CD8-positive, alpha-beta memory T cell (primary cell): ENCODE data around the gene MARK1. TPM values are rescaled to one million over a fixed set of nuclear protein-coding genes. Genes with fewer than 3 reads are reported as not detected.

Source experiments
- CTCF ChIA-PET: fragments of 350-600 bp; sonication (Branson Sonifier 250); formaldehyde crosslinking; loops from one replicate; lab custom pipeline; 2021; ENCODE audit warnings: antibody characterized with exemption; lab: Charles Lee
- POLR2A ChIA-PET: fragments of 350-600 bp; sonication (Branson Sonifier 250); formaldehyde crosslinking; loops from one replicate; lab custom pipeline; 2021; ENCODE audit warnings: antibody characterized with exemption; lab: Charles Lee
- DNase-seq, 5 donors: peaks; one replicate each; pipeline versions ENCODE4 v3.0.0 to v3.0.0-alpha.2; 2020 to 2022; ENCODE audit warnings: mixed read lengths in 1 of 5
- H3K27ac ChIP-seq: one replicate; pipeline ENCODE4 v1.7.0; 2013; ENCODE audit warnings: low read depth, mild to moderate bottlenecking, low read length, moderate library complexity
- H3K27me3 ChIP-seq: 2 replicates; pipeline ENCODE4 v1.7.0; 2013; ENCODE audit warnings: low read length, mild to moderate bottlenecking; ENCODE audit not compliant: insufficient read depth, poor library complexity, severe bottlenecking
- H3K36me3 ChIP-seq: 2 replicates; pipeline ENCODE4 v1.7.0; 2013; ENCODE audit warnings: mild to moderate bottlenecking, low read length, moderate library complexity; ENCODE audit not compliant: insufficient read depth
- H3K4me1 ChIP-seq: 2 replicates; pipeline ENCODE4 v1.7.0; 2013; ENCODE audit warnings: mild to moderate bottlenecking, low read length, moderate library complexity; ENCODE audit not compliant: insufficient read depth
- H3K4me3 ChIP-seq: 2 replicates; pipeline ENCODE4 v1.7.0; 2013; ENCODE audit warnings: mild to moderate bottlenecking, low read length
- H3K9me3 ChIP-seq: 2 replicates; pipeline ENCODE4 v1.7.0; 2013; ENCODE audit warnings: mild to moderate bottlenecking, low read length
- H3K27ac Mint-ChIP-seq, 8 donors: one replicate each; pipeline ENCODE4 v1.8.0; 2020 to 2021; ENCODE audit warnings: mixed read lengths in 8 of 8, mild to moderate bottlenecking in 6 of 8, inconsistent platforms in 3 of 8, moderate library complexity in 3 of 8
- H3K27me3 Mint-ChIP-seq, 2 donors: one replicate each; pipeline ENCODE4 v1.8.0; 2020 to 2021; ENCODE audit warnings: mixed read lengths in 2 of 2, mild to moderate bottlenecking in 1 of 2, moderate library complexity in 1 of 2
- H3K36me3 Mint-ChIP-seq, 3 donors: one replicate each; pipeline ENCODE4 v1.8.0; 2020 to 2021; ENCODE audit warnings: mixed read lengths in 3 of 3, inconsistent platforms in 1 of 3, mild to moderate bottlenecking in 1 of 3
- H3K4me1 Mint-ChIP-seq, 3 donors: one replicate each; pipeline ENCODE4 v1.8.0; 2020 to 2021; ENCODE audit warnings: mixed read lengths in 3 of 3, inconsistent platforms in 1 of 3, mild to moderate bottlenecking in 1 of 3
- H3K4me3 Mint-ChIP-seq, 7 donors: one replicate each; pipeline ENCODE4 v1.8.0; 2020 to 2021; ENCODE audit warnings: mixed read lengths in 7 of 7, mild to moderate bottlenecking in 6 of 7, moderate library complexity in 4 of 7, inconsistent platforms in 2 of 7
- H3K9me3 Mint-ChIP-seq, 5 donors: one replicate each; pipeline ENCODE4 v1.8.0; 2020 to 2022; ENCODE audit warnings: mixed read lengths in 5 of 5, mild to moderate bottlenecking in 3 of 5, moderate library complexity in 2 of 5, inconsistent platforms in 1 of 5
- polyA plus RNA-seq: library from polyadenylated mRNA; unstranded; fragments of 300-500 nt; fragmentation: Illumina TruSeq; gene quantifications from one replicate; pipeline ENCODE4 v1.2.3, GENCODE V29; 2021
- total RNA-seq, 2 experiments: library from RNA; stranded (reverse); gene quantifications; one replicate each; pipeline ENCODE4 v1.2.3, GENCODE V29; 2021

MARK1 gene
- total and polyA plus RNA-seq, 3 experiments from 2014 or later, result 0.09 TPM; not detected in 2

DNA sequence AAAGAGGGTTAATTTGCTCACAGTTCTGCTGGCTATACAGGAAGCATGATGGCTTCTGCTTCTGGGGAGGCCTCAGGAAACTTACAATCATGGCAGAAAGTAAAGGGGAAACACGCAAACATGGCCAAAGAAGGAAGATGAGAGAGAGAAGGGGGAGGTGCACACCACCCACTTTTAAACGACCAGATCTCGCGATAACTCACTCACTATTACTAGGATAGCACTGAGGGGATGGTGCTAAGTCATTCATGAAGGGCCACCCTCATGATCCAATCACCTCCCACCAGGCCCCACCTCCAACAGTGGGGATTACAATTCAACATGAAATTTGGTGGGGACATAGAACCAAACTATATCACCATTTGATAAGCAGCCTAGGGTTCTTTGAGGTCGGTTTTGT is 159.9 kb downstream of the MARK1 start:
- POLR2A ChIA-PET, result no interaction called here
- Mint-ChIP-seq H3K4me1 (peaks cover 5 to 13% (median 5%) of the 10 kb centered on the region in 3 donors), H3K36me3 (no peaks in the 10 kb centered on the region), H3K27ac (no peak overlapping the region), H3K4me3 (no peak overlapping the region), H3K27me3 (peaks cover 5 to 16% of the 10 kb centered on the region in 2 donors), H3K9me3 (peaks cover 0 to 2% (median 0%) of the 10 kb centered on the region in 5 donors)
- H3K27ac ChIP-seq, result no peak overlapping the region
- H3K9me3 ChIP-seq, result no peaks in the 10 kb centered on the region
- CTCF ChIA-PET, result no interaction called here
- H3K4me3 ChIP-seq, result no peak overlapping the region
- H3K4me1 ChIP-seq, result no peaks in the 10 kb centered on the region
- no peak for DNase-seq
- no peaks in the 10 kb centered on the region for H3K36me3 ChIP-seq
- H3K27me3 ChIP-seq, result peaks cover 3% of the 10 kb centered on the region

DNA sequence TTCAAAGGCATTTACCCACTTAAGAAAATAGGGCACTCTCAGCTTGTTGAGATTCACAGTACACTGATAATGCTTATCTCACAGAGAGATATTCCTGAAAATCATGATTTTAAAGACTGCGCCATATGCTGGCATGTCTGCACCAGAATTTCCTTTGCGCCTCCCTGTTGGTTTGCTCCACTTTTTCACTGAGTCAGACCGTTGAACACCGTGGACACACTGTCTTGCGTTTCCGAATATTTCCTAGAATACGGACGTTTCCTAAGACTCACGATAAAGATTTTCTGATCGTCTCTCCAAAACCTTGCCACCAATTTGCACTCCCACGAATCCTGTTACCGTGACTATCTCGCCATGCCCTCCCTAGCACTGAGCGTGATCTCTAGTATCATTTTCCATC is 161.7 kb downstream of the MARK1 start:
- no peak for DNase-seq
- Histone ChIP-seq H3K9me3 (no peaks in the 10 kb centered on the region), H3K27ac (no peak overlapping the region), H3K36me3 (no peaks in the 10 kb centered on the region), H3K27me3 (no peaks in the 10 kb centered on the region), H3K4me3 (peak overlapping the region; percentile 46), H3K4me1 (no peaks in the 10 kb centered on the region)
- peaks cover 5 to 13% (median 5%) of the 10 kb centered on the region in 3 donors for H3K4me1 Mint-ChIP-seq
- peak overlapping the region in 1 of 8 donors; percentile 6 for H3K27ac Mint-ChIP-seq
- H3K27me3 Mint-ChIP-seq, result peaks cover 5 to 16% of the 10 kb centered on the region in 2 donors
- H3K4me3 Mint-ChIP-seq, result peak overlapping the region in 5 of 7 donors; percentile 1 to 78 (median 65)
- ChIA-PET POLR2A (no interaction called here), CTCF (interaction anchor here (1.3 kb wide), 1 partner anchor 9 kb away, joined by 4 read pairs; no protein-coding TSS in a partner anchor)
- H3K9me3 Mint-ChIP-seq, result peaks cover 0 to 2% (median 0%) of the 10 kb centered on the region in 5 donors
- H3K36me3 Mint-ChIP-seq, result no peaks in the 10 kb centered on the region

DNA sequence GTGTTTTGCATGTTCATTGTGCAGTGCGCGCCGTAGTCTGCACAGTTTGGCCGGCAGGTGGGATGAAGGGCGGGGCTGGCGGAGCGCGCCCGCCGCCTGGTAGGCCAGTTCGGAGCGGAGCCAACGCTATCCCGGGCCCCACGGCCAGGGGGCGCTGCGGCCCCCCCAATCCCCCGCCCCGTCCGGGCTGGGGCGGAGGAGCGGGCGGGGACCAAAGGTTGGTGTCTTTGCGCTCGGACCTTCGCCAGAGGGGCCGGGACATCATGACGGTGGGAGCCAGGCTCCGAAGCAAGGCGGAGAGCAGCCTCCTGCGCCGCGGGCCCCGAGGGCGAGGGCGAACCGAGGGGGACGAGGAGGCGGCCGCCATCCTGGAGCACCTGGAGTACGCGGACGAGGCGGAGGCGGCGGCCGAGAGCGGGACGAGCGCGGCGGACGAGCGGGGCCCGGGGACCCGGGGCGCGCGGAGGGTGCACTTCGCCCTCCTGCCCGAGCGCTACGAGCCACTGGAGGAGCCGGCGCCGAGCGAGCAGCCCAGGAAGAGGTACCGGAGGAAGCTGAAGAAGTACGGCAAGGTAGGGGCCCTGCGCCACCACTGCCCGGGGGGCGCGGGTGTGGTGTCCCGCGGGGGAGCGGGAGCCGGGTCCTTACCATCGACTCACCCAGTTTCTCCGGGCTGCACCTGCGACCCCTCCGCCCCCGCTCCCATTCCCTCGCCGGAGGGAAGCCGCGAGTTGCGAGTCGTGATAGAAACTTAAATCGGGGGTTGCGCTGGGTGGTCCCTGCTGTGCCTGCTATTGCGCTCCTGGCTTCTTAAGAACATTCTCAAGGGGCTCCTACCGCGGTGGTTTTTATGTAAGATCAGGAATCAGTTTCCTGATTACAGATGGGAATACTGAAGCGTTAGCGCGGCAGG is 162.5 kb downstream of the MARK1 start, which contains the start of gene C1orf115:
Gene C1orf115 (plus strand): TSS at position 224 of the 913 bp plus-strand sequence. CDS start 40 bp downstream, at position 264.
- H3K27ac ChIP-seq, result no peak within 1 kb of the TSS
- Mint-ChIP-seq H3K9me3 (peaks cover 0 to 2% (median 0%) of the 10 kb centered on the region in 5 donors), H3K27me3 (peaks cover 5 to 16% of the 10 kb centered on the region in 2 donors), H3K4me1 (peaks cover 5 to 13% (median 5%) of the 10 kb centered on the region in 3 donors), H3K4me3 (peak within 1 kb of the TSS; percentile 22 to 84 (median 65)), H3K36me3 (no peaks in the 10 kb centered on the region), H3K27ac (peak within 1 kb of the TSS in 1 of 8 donors; percentile 6)
- no peaks in the 10 kb centered on the region for H3K9me3 ChIP-seq
- H3K4me1 ChIP-seq, result no peaks in the 10 kb centered on the region
- H3K27me3 ChIP-seq, result no peaks in the 10 kb centered on the region
- DNase-seq, result peak; percentile 29 to 63 (median 59)
- CTCF ChIA-PET, result interaction anchor here (1.8 kb wide), 1 partner anchor 43 kb away, joined by 5 read pairs; no protein-coding TSS in a partner anchor
- H3K36me3 ChIP-seq, result no peaks in the 10 kb centered on the region
- POLR2A ChIA-PET, result no interaction called here
- peak within 1 kb of the TSS; percentile 46 for H3K4me3 ChIP-seq

GRCh38 chr1:220691053-220691684 is 163.2 kb downstream of the MARK1 start:
- Histone ChIP-seq H3K9me3 (no peaks in the 10 kb centered on the region), H3K4me1 (no peaks in the 10 kb centered on the region), H3K27me3 (no peaks in the 10 kb centered on the region), H3K27ac (no peak overlapping the region), H3K36me3 (no peaks in the 10 kb centered on the region), H3K4me3 (no peak overlapping the region)
- H3K27me3 Mint-ChIP-seq, result peaks cover 5 to 16% of the 10 kb centered on the region in 2 donors
- H3K4me3 Mint-ChIP-seq, result peak overlapping the region; percentile 22 to 82 (median 53)
- peaks cover 5 to 13% (median 5%) of the 10 kb centered on the region in 3 donors for H3K4me1 Mint-ChIP-seq
- CTCF ChIA-PET, result interaction anchor here (1.8 kb wide), 1 partner anchor 42 kb away, joined by 5 read pairs; no protein-coding TSS in a partner anchor
- no peak overlapping the region for H3K27ac Mint-ChIP-seq
- no peaks in the 10 kb centered on the region for H3K36me3 Mint-ChIP-seq
- no peak for DNase-seq
- POLR2A ChIA-PET, result no interaction called here
- peaks cover 0 to 2% (median 0%) of the 10 kb centered on the region in 5 donors for H3K9me3 Mint-ChIP-seq

- H3K36me3 Mint-ChIP-seq, result no peaks in the 10 kb centered on the region
- DNase-seq, result no peak
- H3K27ac ChIP-seq, result no peak overlapping the region
- H3K4me3 ChIP-seq, result no peak overlapping the region
- no peak overlapping the region for H3K4me3 Mint-ChIP-seq
- POLR2A ChIA-PET, result no interaction called here
- H3K9me3 ChIP-seq, result no peaks in the 10 kb centered on the region
- no peaks in the 10 kb centered on the region for H3K4me1 ChIP-seq
- peaks cover 0 to 14% of the 10 kb centered on the region in 2 donors for H3K27me3 Mint-ChIP-seq
- CTCF ChIA-PET, result interaction anchor here (1.1 to 1.8 kb wide), 2 partner anchors 11 to 41 kb away, joined by 3 to 5 read pairs; no protein-coding TSS in a partner anchor
- no peaks in the 10 kb centered on the region for H3K36me3 ChIP-seq
- no peak overlapping the region for H3K27ac Mint-ChIP-seq
- H3K9me3 Mint-ChIP-seq, result peaks cover 0 to 2% (median 0%) of the 10 kb centered on the region in 5 donors
- peaks cover 5 to 13% (median 5%) of the 10 kb centered on the region in 3 donors for H3K4me1 Mint-ChIP-seq
- H3K27me3 ChIP-seq, result no peaks in the 10 kb centered on the region
Observed at GRCh38 chr1:220692436-220693228, 164.7 kb downstream of the MARK1 start.

DNA sequence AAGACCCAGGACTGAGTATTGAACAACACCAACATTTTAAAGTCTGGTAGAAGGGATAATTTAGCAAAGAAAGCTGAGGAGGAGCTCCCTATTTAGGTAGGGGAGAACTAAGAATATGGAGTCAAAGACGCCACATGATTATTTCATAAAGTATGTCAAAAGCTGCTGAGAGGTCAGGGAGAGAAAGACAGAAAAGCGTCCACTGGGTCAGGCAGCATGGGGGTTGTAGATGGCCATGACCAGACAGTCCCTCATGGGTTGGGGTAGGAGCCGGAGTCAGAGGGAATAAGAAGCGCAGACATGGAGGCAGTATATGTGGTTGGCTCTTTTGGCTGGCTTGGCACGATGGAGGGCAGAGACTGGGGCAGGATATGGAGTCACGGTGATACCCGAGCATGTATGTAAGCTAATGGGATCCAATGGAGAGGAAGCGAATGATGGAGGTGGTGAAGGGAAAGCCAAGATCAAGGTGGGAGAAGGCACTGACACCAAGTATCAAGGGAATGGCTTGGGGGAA is 167.0 kb downstream of the MARK1 start:
- DNase-seq, result no peak
- no peaks in the 10 kb centered on the region for H3K27me3 ChIP-seq
- H3K4me3 ChIP-seq, result no peak overlapping the region
- no peaks in the 10 kb centered on the region for H3K36me3 ChIP-seq
- ChIA-PET CTCF (no interaction called here), POLR2A (no interaction called here)
- Mint-ChIP-seq H3K36me3 (no peaks in the 10 kb centered on the region), H3K4me3 (no peak overlapping the region), H3K9me3 (peaks cover 0 to 2% (median 0%) of the 10 kb centered on the region in 5 donors), H3K27ac (no peak overlapping the region), H3K4me1 (peaks cover 1 to 9% (median 2%) of the 10 kb centered on the region in 3 donors), H3K27me3 (peaks cover 1 to 10% of the 10 kb centered on the region in 2 donors)
- H3K9me3 ChIP-seq, result no peaks in the 10 kb centered on the region
- no peak overlapping the region for H3K27ac ChIP-seq
- H3K4me1 ChIP-seq, result no peaks in the 10 kb centered on the region

GRCh38 chr1:220695426-220695825 is 167.5 kb downstream of the MARK1 start:
- Mint-ChIP-seq H3K4me3 (no peak overlapping the region), H3K4me1 (peaks cover 0 to 5% (median 1%) of the 10 kb centered on the region in 3 donors), H3K27me3 (peaks cover 1 to 9% of the 10 kb centered on the region in 2 donors), H3K9me3 (peaks cover 0 to 2% (median 0%) of the 10 kb centered on the region in 5 donors), H3K36me3 (no peaks in the 10 kb centered on the region), H3K27ac (no peak overlapping the region)
- no peaks in the 10 kb centered on the region for H3K4me1 ChIP-seq
- DNase-seq, result no peak
- no peaks in the 10 kb centered on the region for H3K27me3 ChIP-seq
- no peaks in the 10 kb centered on the region for H3K9me3 ChIP-seq
- POLR2A ChIA-PET, result no interaction called here
- H3K36me3 ChIP-seq, result no peaks in the 10 kb centered on the region
- no peak overlapping the region for H3K4me3 ChIP-seq
- H3K27ac ChIP-seq, result no peak overlapping the region
- CTCF ChIA-PET, result no interaction called here
